H1 (cell line): Measurements from ENCODE around the gene STK33. TPM values are rescaled to one million over a fixed set of nuclear protein-coding genes. Genes with fewer than 3 reads are reported as not detected.

ENCODE experiments used
- CTCF ChIA-PET: fragments of 300-600 bp; sonication (Branson Sonifier 250); formaldehyde crosslinking; loops from one replicate; lab custom pipeline; 2021; ENCODE audit not compliant: partially characterized antibody; lab: Charles Lee
- POLR2A ChIA-PET: fragments of 300-600 bp; sonication (Branson Sonifier 250); formaldehyde crosslinking; loops from one replicate; lab custom pipeline; 2021; ENCODE audit warnings: inconsistent platforms; ENCODE audit not compliant: partially characterized antibody; lab: Charles Lee
- DNase-seq, 2 experiments: peaks; one replicate each; pipeline versions ENCODE4 v3.0.0 to v3.0.0-alpha.2; 2010 to 2022; ENCODE audit warnings: low spot score in 2 of 2, low read depth in 1 of 2, mixed read lengths in 1 of 2
- FAIRE-seq: peaks from 2 replicates; lab custom pipeline; 2011; peaks lifted over from hg19 to GRCh38; lab: Jason Lieb, UNC
- H2AFZ ChIP-seq: 2 replicates; pipeline ENCODE4 v1.8.1; 2012; ENCODE audit warnings: low read length, inconsistent platforms
- H2AK5ac ChIP-seq: 2 replicates; pipeline ENCODE4 v1.6.1; 2013; ENCODE audit warnings: low read depth, low read length
- H2BK120ac ChIP-seq: replicated peaks from 2 replicates; pipeline ENCODE3; 2013; ENCODE audit warnings: low read depth, low read length, inconsistent platforms
- H2BK12ac ChIP-seq: 2 replicates; pipeline ENCODE4 v1.6.1; 2013; ENCODE audit warnings: low read depth, low read length
- H2BK15ac ChIP-seq: 2 replicates; pipeline ENCODE4 v1.6.1; 2013; ENCODE audit warnings: low read length
- H2BK20ac ChIP-seq: 2 replicates; pipeline ENCODE4 v1.6.1; 2013; ENCODE audit warnings: low read length
- H2BK5ac ChIP-seq: 2 replicates; pipeline ENCODE4 v1.6.1; 2013; ENCODE audit warnings: low read depth, low read length
- H3K14ac ChIP-seq: 2 replicates; pipeline ENCODE4 v1.6.1; 2013; ENCODE audit warnings: inconsistent platforms; ENCODE audit not compliant: insufficient read length
- H3K18ac ChIP-seq: 2 replicates; pipeline ENCODE4 v1.6.1; 2013; ENCODE audit warnings: low read length; ENCODE audit errors: extremely low read depth
- H3K23ac ChIP-seq: 2 replicates; pipeline ENCODE4 v1.6.1; 2013; ENCODE audit warnings: inconsistent platforms; ENCODE audit not compliant: insufficient read length
- H3K23me2 ChIP-seq: 2 replicates; pipeline ENCODE4 v1.6.1; 2013; ENCODE audit warnings: low read depth, low read length
- H3K27ac ChIP-seq: 2 replicates; pipeline ENCODE4 v1.6.1; 2011; ENCODE audit warnings: low read depth, low read length, inconsistent platforms
- H3K27me3 ChIP-seq, 4 experiments: replicated peaks in 1 of 4; 1 replicate in 1 of 4; 2 replicates in 3 of 4; pipeline versions ENCODE4 v1.6.1 to v1.8.1; 2011 to 2013; ENCODE audit warnings: low read length in 3 of 4, mild to moderate bottlenecking in 3 of 4, inconsistent platforms in 2 of 4, mixed read lengths in 2 of 4, moderate library complexity in 1 of 4; ENCODE audit not compliant: control insufficient read depth in 3 of 4, insufficient read depth in 3 of 4; ENCODE audit errors: extremely low read depth in 1 of 4
- H3K36me3 ChIP-seq, 4 experiments: 2 replicates each; pipeline versions ENCODE4 v1.6.1 to v1.8.1; 2011 to 2013; ENCODE audit warnings: mild to moderate bottlenecking in 4 of 4, low read length in 3 of 4, moderate library complexity in 2 of 4, control low read depth in 1 of 4, inconsistent platforms in 1 of 4; ENCODE audit not compliant: insufficient read depth in 4 of 4, control insufficient read depth in 2 of 4
- H3K4ac ChIP-seq: replicated peaks from 2 replicates; pipeline ENCODE3; 2013; ENCODE audit warnings: low read length, low read depth, mixed read lengths, inconsistent platforms; ENCODE audit not compliant: insufficient read length
- H3K4me1 ChIP-seq, 4 experiments: replicated peaks in 1 of 4; 1 replicate in 1 of 4; 2 replicates in 3 of 4; pipeline versions ENCODE4 v1.6.1 to v1.8.1; 2011 to 2013; ENCODE audit warnings: low read length in 3 of 4, inconsistent platforms in 2 of 4, mixed read lengths in 1 of 4; ENCODE audit not compliant: insufficient read depth in 4 of 4, control insufficient read depth in 3 of 4
- H3K4me2 ChIP-seq, 2 experiments: 2 replicates each; pipeline versions ENCODE4 v1.6.1 to v1.8.1; 2011 to 2013; ENCODE audit warnings: low read depth in 2 of 2, low read length in 2 of 2, control low read depth in 1 of 2, inconsistent platforms in 1 of 2, mild to moderate bottlenecking in 1 of 2; ENCODE audit not compliant: insufficient read depth in 1 of 2
- H3K4me3 ChIP-seq, 4 experiments: fragments of 200-600, 300-600 bp in 1 of 4; sonication (generic), shearing (Covaris generic), sonication (Bioruptor Twin) in 1 of 4; 2 replicates each; pipeline versions ENCODE4 v1.5.1 to v1.8.1; 2011 to 2016; ENCODE audit warnings: low read length in 4 of 4, low read depth in 3 of 4, control low read depth in 2 of 4, inconsistent platforms in 2 of 4, mild to moderate bottlenecking in 2 of 4, mixed read lengths in 1 of 4, moderate library complexity in 1 of 4; ENCODE audit not compliant: insufficient read depth in 2 of 4; ENCODE audit errors: extremely low read depth in 1 of 4
- H3K56ac ChIP-seq: replicated peaks from 2 replicates; pipeline ENCODE3; 2013; ENCODE audit warnings: low read depth, mild to moderate bottlenecking, mixed read lengths, low read length, inconsistent platforms; ENCODE audit not compliant: insufficient read length
- H3K79me1 ChIP-seq: 2 replicates; pipeline ENCODE4 v1.6.1; 2013; ENCODE audit warnings: low read depth, low read length, control low read depth
- H3K79me2 ChIP-seq, 2 experiments: 2 replicates each; pipeline versions ENCODE4 v1.6.1 to v1.8.1; 2012 to 2013; ENCODE audit warnings: low read length in 2 of 2, mild to moderate bottlenecking in 2 of 2, inconsistent platforms in 1 of 2; ENCODE audit not compliant: insufficient read depth in 2 of 2, control insufficient read depth in 1 of 2
- H3K9ac ChIP-seq, 4 experiments: replicated peaks in 1 of 4; 1 replicate in 1 of 4; 2 replicates in 3 of 4; pipeline versions ENCODE4 v1.6.1 to v1.8.1; 2011 to 2013; ENCODE audit warnings: low read depth in 3 of 4, low read length in 3 of 4, control low read depth in 2 of 4, mild to moderate bottlenecking in 2 of 4, moderate library complexity in 2 of 4, inconsistent platforms in 1 of 4; ENCODE audit errors: extremely low read depth in 1 of 4
- H3K9me3 ChIP-seq, 2 experiments: 2 replicates each; pipeline versions ENCODE4 v1.6.1 to v1.8.1; 2012 to 2013; ENCODE audit warnings: mild to moderate bottlenecking in 2 of 2, moderate library complexity in 2 of 2, control low read depth in 1 of 2, inconsistent platforms in 1 of 2, low read depth in 1 of 2, low read length in 1 of 2, mixed read lengths in 1 of 2; ENCODE audit not compliant: insufficient read depth in 2 of 2
- H4K20me1 ChIP-seq, 2 experiments: replicated peaks in 1 of 2; 2 replicates each; pipeline versions ENCODE3 to v1.8.1; 2011 to 2013; ENCODE audit warnings: inconsistent platforms in 2 of 2, low read length in 2 of 2, mild to moderate bottlenecking in 1 of 2; ENCODE audit not compliant: insufficient read depth in 2 of 2, control insufficient read depth in 1 of 2
- H4K5ac ChIP-seq: 2 replicates; pipeline ENCODE4 v1.6.1; 2013; ENCODE audit warnings: low read length, low read depth, mixed read lengths, inconsistent platforms; ENCODE audit not compliant: insufficient read length
- H4K8ac ChIP-seq: 2 replicates; pipeline ENCODE4 v1.8.0; 2013; ENCODE audit warnings: mild to moderate bottlenecking, moderate library complexity, low read length, inconsistent platforms; ENCODE audit not compliant: insufficient read depth; ENCODE audit errors: extremely low read depth
- H4K91ac ChIP-seq: replicated peaks from 2 replicates; pipeline ENCODE3; 2013; ENCODE audit warnings: low read length, mixed read lengths, inconsistent platforms; ENCODE audit not compliant: insufficient read length
- ASH2L ChIP-seq: fragments of 200-600, 300-600 bp; sonication (generic); IDR thresholded peaks from one replicate; pipeline ENCODE4 v1.7.1; 2017; ENCODE audit warnings: low read length
- CBX8 ChIP-seq: fragments of 300-800, 300-1000 bp; sonication (generic); IDR thresholded peaks from 2 replicates; pipeline ENCODE4 v1.7.1; 2016; ENCODE audit warnings: low read depth, low read length, borderline replicate concordance
- CHD1 ChIP-seq: IDR thresholded peaks from 2 replicates; pipeline ENCODE4 v1.6.1; 2012; ENCODE audit warnings: low read depth, low read length, improper control_type of control experiment
- CHD2 ChIP-seq: IDR thresholded peaks from 2 replicates; pipeline ENCODE4 v1.6.1; 2012; ENCODE audit warnings: low read length, improper control_type of control experiment
- EP300 ChIP-seq, 2 experiments: IDR thresholded peaks; 1 replicate in 1 of 2; 2 replicates in 1 of 2; pipeline ENCODE4 v1.6.1; 2011 to 2012; ENCODE audit warnings: low read depth in 2 of 2, low read length in 2 of 2, mild to moderate bottlenecking in 2 of 2, borderline replicate concordance in 1 of 2, inconsistent platforms in 1 of 2, moderate library complexity in 1 of 2
- FOSL1 ChIP-seq: IDR thresholded peaks from 2 replicates; pipeline ENCODE4 v1.6.1; 2011; ENCODE audit warnings: mild to moderate bottlenecking, low read depth, low read length, moderate library complexity; ENCODE audit not compliant: insufficient read depth
- GABPA ChIP-seq: IDR thresholded peaks from 2 replicates; pipeline ENCODE4 v1.6.1; 2011; ENCODE audit warnings: mild to moderate bottlenecking, low read length, moderate library complexity, borderline replicate concordance; ENCODE audit not compliant: insufficient read depth
- KDM1A ChIP-seq: fragments of 200-600, 300-600 bp; sonication (generic); IDR thresholded peaks from 2 replicates; pipeline ENCODE4 v1.7.1; 2016; ENCODE audit warnings: mild to moderate bottlenecking, low read length, borderline replicate concordance
- POLR2A ChIP-seq, 2 experiments: IDR thresholded peaks; 1 replicate in 1 of 2; 2 replicates in 1 of 2; pipeline ENCODE4 v1.6.1; 2011; ENCODE audit warnings: low read depth in 2 of 2, low read length in 2 of 2, mild to moderate bottlenecking in 2 of 2; ENCODE audit errors: control extremely low read depth in 1 of 2
- RXRA ChIP-seq: IDR thresholded peaks from 2 replicates; pipeline ENCODE4 v1.6.1; 2011; ENCODE audit warnings: low read depth, mild to moderate bottlenecking, low read length, moderate library complexity; ENCODE audit not compliant: insufficient read depth
- TEAD4 ChIP-seq: IDR thresholded peaks from 2 replicates; pipeline ENCODE4 v1.6.1; 2012; ENCODE audit warnings: low read depth, low read length, inconsistent platforms, mixed read lengths
- USF2 ChIP-seq: IDR thresholded peaks from 2 replicates; pipeline ENCODE4 v1.6.1; 2011; ENCODE audit warnings: low read length, improper control_type of control experiment
- WGBS, 2 experiments: shearing (Covaris generic) in 1 of 2; methylation state at CpG; one replicate each; pipeline versions ENCODE4 v1.1.6 to v1.1.7; 2013 to 2015; ENCODE audit warnings: low lambda C conversion rate in 2 of 2, mixed read lengths in 2 of 2, inconsistent platforms in 1 of 2, low coverage in 1 of 2, missing lambda C conversion rate in 1 of 2; ENCODE audit not compliant: insufficient replicate concordance in 2 of 2, insufficient coverage in 1 of 2, insufficient read length in 1 of 2; ENCODE audit errors: extremely low coverage in 1 of 2, missing lambda C conversion rate in 1 of 2; 5-methylcytosine and 5-hydroxymethylcytosine counted together
- polyA plus RNA-seq, 7 experiments: library from polyadenylated mRNA; depleted of rRNA in 3 of 7; stranded (reverse) in 5 of 7; unstranded in 2 of 7; fragments of >200 nt in 5 of 7; fragments of 200-250 nt in 2 of 7; gene quantifications; 1 replicate in 5 of 7; 2 replicates in 1 of 7; 4 replicates in 1 of 7; pipeline versions ENCODE4 v1.2.1 to v1.2.3, GENCODE V29; 2011 to 2013; ENCODE audit warnings: missing spikeins in 2 of 7, mixed read lengths in 2 of 7
- total RNA-seq: library from RNA; stranded (reverse); fragmentation: NEBNext Ultra II Directional; extraction: Animal tissue kit (Norgen Biotek cat#: 25700); gene quantifications from 2 replicates; pipeline ENCODE4 v1.2.1, GENCODE V29; 2021
- TF ChIP-seq, protein P1 (sequence below): IDR thresholded peaks from 2 replicates; pipeline ENCODE4 v1.6.1; 2012; ENCODE audit warnings: inconsistent platforms

STK33 gene
- total and polyA plus RNA-seq, 2 of the 8 experiments (the other 6 are each of a cell fraction or from before 2014, with no cell fraction given): 8.8 to 25.1 TPM

GRCh38 chr11:8573777-8574176, 20.3 kb downstream of the STK33 start:
- Histone ChIP-seq H3K4me2 (no peak overlapping the region), H3K27ac (no peak overlapping the region), H3K9ac (no peak overlapping the region), H2BK5ac (no peak overlapping the region), H4K91ac (no peak overlapping the region), H3K56ac (no peak overlapping the region), H3K9me3 (peaks cover 0 to 2% of the 10 kb centered on the region in 2 experiments; a peak in 1 of 4 replicates), H3K4me3 (no peak overlapping the region), H2BK15ac (no peak overlapping the region), H2BK20ac (no peak overlapping the region), H3K79me1 (no peaks in the 10 kb centered on the region), H2BK120ac (no peak overlapping the region), H4K5ac (no peak overlapping the region), H3K4ac (no peak overlapping the region), H2AFZ (no peak overlapping the region), H4K8ac (no peak overlapping the region), H2AK5ac (no peak overlapping the region), H3K4me1 (no peaks in the 10 kb centered on the region), H3K14ac (no peak overlapping the region), H3K23ac (no peak overlapping the region), H3K23me2 (no peaks in the 10 kb centered on the region), H3K79me2 (peaks cover 0 to 2% of the 10 kb centered on the region in 2 experiments; a peak in 1 of 4 replicates), H3K36me3 (no peaks in the 10 kb centered on the region), H2BK12ac (no peak overlapping the region), H3K27me3 (no peaks in the 10 kb centered on the region), H4K20me1 (no peaks in the 10 kb centered on the region), H3K18ac (no peak overlapping the region)
- CTCF ChIA-PET: interaction anchor here (1.3 kb wide), 1 partner anchor 11 kb away, joined by 5 read pairs; no protein-coding TSS in a partner anchor
- 62% methylated on average over 1 of the region's 1 CpG; no CpG with 5 or more reads in 1 of the 2 experiments for WGBS, 2 experiments
- DNase-seq (no peak), FAIRE-seq (no peak)
- POLR2A ChIA-PET: no interaction called here
- no peak for TF ChIP-seq CHD2
- TF ChIP-seq, protein P1, sequence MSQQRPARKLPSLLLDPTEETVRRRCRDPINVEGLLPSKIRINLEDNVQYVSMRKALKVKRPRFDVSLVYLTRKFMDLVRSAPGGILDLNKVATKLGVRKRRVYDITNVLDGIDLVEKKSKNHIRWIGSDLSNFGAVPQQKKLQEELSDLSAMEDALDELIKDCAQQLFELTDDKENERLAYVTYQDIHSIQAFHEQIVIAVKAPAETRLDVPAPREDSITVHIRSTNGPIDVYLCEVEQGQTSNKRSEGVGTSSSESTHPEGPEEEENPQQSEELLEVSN: no peak
- no peak for TF ChIP-seq EP300 (IDR thresholded peaks at IDR 0.05; ENCODE audit: borderline replicate concordance in 1 of 2, low read depth in 2 of 2, low read length in 2 of 2)
- TF ChIP-seq USF2: no peak
- TF ChIP-seq KDM1A: no peak
- TF ChIP-seq RXRA: no peak
- TF ChIP-seq ASH2L: no peak
- TF ChIP-seq CHD1: no peak
- TF ChIP-seq GABPA: no peak
- no peak for TF ChIP-seq TEAD4
- TF ChIP-seq FOSL1: no peak
- TF ChIP-seq CBX8: no peak
- no peak for TF ChIP-seq POLR2A (IDR thresholded peaks at IDR 0.05; ENCODE audit: control extremely low read depth in 1 of 2, low read depth in 2 of 2, low read length in 2 of 2)
